Neural progenitor cell (in vitro differentiated cells): ENCODE measurements around the gene GAREM2. TPM values are rescaled to one million over a fixed set of nuclear protein-coding genes. Genes with fewer than 3 reads are reported as not detected.
"Not testable (repeated sequence)": the region's sequence is repeated elsewhere in the genome, so short reads cannot be mapped to it uniquely, and the experiment has no call there.

Experiments used
- DNase-seq: peaks from one replicate; pipeline ENCODE4 v3.0.0-alpha.2; 2016; ENCODE audit warnings: low spot score
- H2AFZ ChIP-seq: fragments of 200-600 bp; sonication (generic); replicated peaks from 2 replicates; pipeline ENCODE4 v1.6.1; 2016; ENCODE audit warnings: antibody characterized with exemption
- H3F3A ChIP-seq: fragments of 200-600 bp; sonication (generic); 2 replicates; pipeline ENCODE4 v1.6.1; 2016; ENCODE audit warnings: antibody characterized with exemption, low read depth
- H3K27ac ChIP-seq: fragments of 200-600 bp; sonication (generic); 2 replicates; pipeline ENCODE4 v1.5.1; 2016; ENCODE audit warnings: mild to moderate bottlenecking
- H3K27me3 ChIP-seq: fragments of 200-600 bp; sonication (generic); 2 replicates; pipeline ENCODE4 v1.6.1; 2016; ENCODE audit warnings: mild to moderate bottlenecking, moderate library complexity
- H3K36me3 ChIP-seq: fragments of 200-600 bp; sonication (generic); 2 replicates; pipeline ENCODE4 v1.5.1; 2016
- H3K4me1 ChIP-seq: fragments of 200-600 bp; sonication (generic); 2 replicates; pipeline ENCODE4 v1.6.1; 2016; ENCODE audit warnings: mixed run types
- H3K4me2 ChIP-seq: fragments of 200-600 bp; sonication (generic); 2 replicates; pipeline ENCODE4 v1.6.1; 2016
- H3K4me3 ChIP-seq: fragments of 200-600 bp; sonication (generic); 2 replicates; pipeline ENCODE4 v1.5.1; 2016
- H3K79me2 ChIP-seq: fragments of 200-600 bp; sonication (generic); 2 replicates; pipeline ENCODE4 v1.6.1; 2016; ENCODE audit warnings: low read depth
- H3K9ac ChIP-seq: fragments of 200-600 bp; sonication (generic); 2 replicates; pipeline ENCODE4 v1.6.1; 2016
- H3K9me3 ChIP-seq: fragments of 200-600 bp; sonication (generic); 2 replicates; pipeline ENCODE4 v1.5.1; 2016; ENCODE audit warnings: low read depth
- H4K20me1 ChIP-seq: fragments of 200-600 bp; sonication (generic); 2 replicates; pipeline ENCODE4 v1.6.1; 2016; ENCODE audit warnings: low read depth
- H3K27ac Mint-ChIP-seq: 3 replicates; pipeline ENCODE4 v1.8.0; 2021; ENCODE audit warnings: mixed read lengths
- H3K27me3 Mint-ChIP-seq: 2 replicates; pipeline ENCODE4 v1.8.0; 2022; ENCODE audit warnings: low read depth, mild to moderate bottlenecking, inconsistent platforms, moderate library complexity, mixed read lengths; ENCODE audit not compliant: insufficient read depth
- H3K36me3 Mint-ChIP-seq: 3 replicates; pipeline ENCODE4 v1.8.0; 2021; ENCODE audit warnings: mixed read lengths
- H3K4me1 Mint-ChIP-seq: 3 replicates; pipeline ENCODE4 v1.8.0; 2021; ENCODE audit warnings: mixed read lengths
- H3K4me3 Mint-ChIP-seq: 3 replicates; pipeline ENCODE4 v1.8.0; 2021; ENCODE audit warnings: mild to moderate bottlenecking, moderate library complexity, mixed read lengths
- H3K9me3 Mint-ChIP-seq: 3 replicates; pipeline ENCODE4 v1.8.0; 2020; ENCODE audit warnings: mixed read lengths
- EZH2 ChIP-seq: fragments of 200-600 bp; sonication (generic); IDR thresholded peaks from 2 replicates; pipeline ENCODE4 v1.6.1; 2017; ENCODE audit warnings: antibody characterized with exemption, mild to moderate bottlenecking, moderate library complexity
- EZH2phosphoT487 ChIP-seq: fragments of 200-600 bp; sonication (generic); IDR thresholded peaks from 2 replicates; pipeline ENCODE4 v1.6.1; 2017; ENCODE audit warnings: antibody characterized with exemption
- total RNA-seq: library from RNA; depleted of rRNA; stranded (reverse); fragments of >200 nt; gene quantifications from 2 replicates; pipeline ENCODE4 v1.2.3, GENCODE V29; 2015; ENCODE audit warnings: low replicate concordance
- TF ChIP-seq, protein P1 (sequence below): fragments of 200-600 bp; sonication (generic); IDR thresholded peaks from 2 replicates; pipeline ENCODE4 v1.5.1; 2017; ENCODE audit warnings: antibody characterized with exemption, mild to moderate bottlenecking

Gene GAREM2
- total RNA-seq, 1 donor from 2014 or later, result 20.0 TPM

GRCh38 chr2:26165403-26165802 lies 7.5 kb upstream of the GAREM2 start:
- Histone ChIP-seq H3K27me3 (no peaks in the 10 kb centered on the region), H3K9me3 (no peaks in the 10 kb centered on the region), H3K27ac (no peak overlapping the region), H3K4me1 (no peaks in the 10 kb centered on the region), H3K9ac (no peak overlapping the region), H4K20me1 (no peaks in the 10 kb centered on the region), H3K79me2 (no peaks in the 10 kb centered on the region), H3K4me2 (no peak overlapping the region), H3K4me3 (no peak overlapping the region), H3F3A (no peaks in the 10 kb centered on the region), H2AFZ (no peak overlapping the region), H3K36me3 (no peaks in the 10 kb centered on the region)
- Mint-ChIP-seq H3K4me1 (no peaks in the 10 kb centered on the region), H3K4me3 (no peak overlapping the region), H3K27ac (no peak overlapping the region), H3K9me3 (no peaks in the 10 kb centered on the region), H3K36me3 (no peaks in the 10 kb centered on the region), H3K27me3 (peaks cover 2% of the 10 kb centered on the region)
- TF ChIP-seq, protein P1, sequence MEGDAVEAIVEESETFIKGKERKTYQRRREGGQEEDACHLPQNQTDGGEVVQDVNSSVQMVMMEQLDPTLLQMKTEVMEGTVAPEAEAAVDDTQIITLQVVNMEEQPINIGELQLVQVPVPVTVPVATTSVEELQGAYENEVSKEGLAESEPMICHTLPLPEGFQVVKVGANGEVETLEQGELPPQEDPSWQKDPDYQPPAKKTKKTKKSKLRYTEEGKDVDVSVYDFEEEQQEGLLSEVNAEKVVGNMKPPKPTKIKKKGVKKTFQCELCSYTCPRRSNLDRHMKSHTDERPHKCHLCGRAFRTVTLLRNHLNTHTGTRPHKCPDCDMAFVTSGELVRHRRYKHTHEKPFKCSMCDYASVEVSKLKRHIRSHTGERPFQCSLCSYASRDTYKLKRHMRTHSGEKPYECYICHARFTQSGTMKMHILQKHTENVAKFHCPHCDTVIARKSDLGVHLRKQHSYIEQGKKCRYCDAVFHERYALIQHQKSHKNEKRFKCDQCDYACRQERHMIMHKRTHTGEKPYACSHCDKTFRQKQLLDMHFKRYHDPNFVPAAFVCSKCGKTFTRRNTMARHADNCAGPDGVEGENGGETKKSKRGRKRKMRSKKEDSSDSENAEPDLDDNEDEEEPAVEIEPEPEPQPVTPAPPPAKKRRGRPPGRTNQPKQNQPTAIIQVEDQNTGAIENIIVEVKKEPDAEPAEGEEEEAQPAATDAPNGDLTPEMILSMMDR, result no peak
- no peak for TF ChIP-seq EZH2phosphoT487
- no peak for TF ChIP-seq EZH2
- no peak for DNase-seq

DNA sequence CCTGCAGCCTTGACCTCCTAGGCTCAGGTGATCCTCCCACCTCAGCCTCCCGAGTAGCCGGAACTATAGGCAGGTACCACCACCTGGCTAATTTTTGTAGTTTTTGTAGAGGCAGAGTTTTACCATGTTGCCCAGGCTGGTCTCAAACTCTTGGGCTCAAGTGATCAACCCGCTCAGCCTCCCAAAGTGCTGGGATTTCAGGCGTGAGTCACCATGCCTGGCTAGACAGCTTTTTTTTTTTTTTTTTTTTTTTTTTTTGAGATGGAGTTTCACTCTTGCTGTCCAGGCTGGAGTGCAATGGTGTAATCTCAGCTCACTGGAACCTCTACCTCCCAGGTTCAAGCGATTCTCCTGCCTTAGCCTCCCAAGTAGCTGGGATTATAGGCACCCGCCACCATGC lies 6.3 kb upstream of the GAREM2 start:
- H3K27me3 ChIP-seq, H3K9me3 Mint-ChIP-seq, H3K27ac ChIP-seq, H3K4me3 Mint-ChIP-seq, H3K9ac ChIP-seq, H3F3A ChIP-seq, H3K36me3 ChIP-seq, H3K4me3 ChIP-seq, H2AFZ ChIP-seq, DNase-seq, H3K27me3 Mint-ChIP-seq, H3K4me1 ChIP-seq, H4K20me1 ChIP-seq, H3K27ac Mint-ChIP-seq, H3K9me3 ChIP-seq, H3K4me1 Mint-ChIP-seq, H3K36me3 Mint-ChIP-seq, H3K79me2 ChIP-seq, H3K4me2 ChIP-seq: not testable (repeated sequence)

- H3K4me1 ChIP-seq, result no peaks in the 10 kb centered on the region
- no peak for TF ChIP-seq EZH2phosphoT487
- no peak for TF ChIP-seq EZH2
- TF ChIP-seq, protein P1, result no peak
- no peaks in the 10 kb centered on the region for H3K36me3 ChIP-seq
- no peak overlapping the region for H3K4me3 Mint-ChIP-seq
- H3K9ac ChIP-seq, result no peak overlapping the region
- peaks cover 2% of the 10 kb centered on the region for H3K79me2 ChIP-seq
- peaks cover 18% of the 10 kb centered on the region for H3K27me3 ChIP-seq
- no peaks in the 10 kb centered on the region for H3K9me3 ChIP-seq
- no peak overlapping the region for H3K27ac Mint-ChIP-seq
- no peaks in the 10 kb centered on the region for H3K9me3 Mint-ChIP-seq
- H3K4me1 Mint-ChIP-seq, result peaks cover 7% of the 10 kb centered on the region
- DNase-seq, result no peak
- peaks cover 15% of the 10 kb centered on the region for H3K27me3 Mint-ChIP-seq
- no peaks in the 10 kb centered on the region for H4K20me1 ChIP-seq
- H3K36me3 Mint-ChIP-seq, result no peaks in the 10 kb centered on the region
- no peak overlapping the region for H2AFZ ChIP-seq
- H3K4me2 ChIP-seq, result no peak overlapping the region
- peaks cover 11% of the 10 kb centered on the region for H3F3A ChIP-seq
- H3K27ac ChIP-seq, result no peak overlapping the region
- no peak overlapping the region for H3K4me3 ChIP-seq
Observed at GRCh38 chr2:26168785-26169184, 4.1 kb upstream of the GAREM2 start.

- Mint-ChIP-seq H3K27me3 (peaks cover 15% of the 10 kb centered on the region), H3K36me3 (no peaks in the 10 kb centered on the region), H3K27ac (no peak overlapping the region), H3K4me1 (peaks cover 8% of the 10 kb centered on the region), H3K4me3 (no peak overlapping the region), H3K9me3 (no peaks in the 10 kb centered on the region)
- DNase-seq, result no peak
- Histone ChIP-seq H3K27ac (no peak overlapping the region), H3K4me1 (peaks cover 3% of the 10 kb centered on the region), H3K36me3 (no peaks in the 10 kb centered on the region), H4K20me1 (peaks cover 2% of the 10 kb centered on the region), H3K9ac (no peak overlapping the region), H2AFZ (no peak overlapping the region), H3K4me3 (no peak overlapping the region), H3K4me2 (no peak overlapping the region), H3K9me3 (no peaks in the 10 kb centered on the region), H3K27me3 (peaks cover 22% of the 10 kb centered on the region), H3K79me2 (peaks cover 6% of the 10 kb centered on the region), H3F3A (peaks cover 11% of the 10 kb centered on the region)
- TF ChIP-seq EZH2 (no peak), EZH2phosphoT487 (no peak)
- TF ChIP-seq, protein P1, result no peak
Observed at GRCh38 chr2:26169226-26169625, 3.7 kb upstream of the GAREM2 start.
